Omental fat pad (tissue), 4 donors: ENCODE measurements around the gene LSM10. TPM values are rescaled to one million over a fixed set of nuclear protein-coding genes. Genes with fewer than 3 reads are reported as not detected.

Source experiments
- ATAC-seq: fragments of 150-250 bp; one replicate; pipeline ENCODE4 v1.9.1; 2016; ENCODE audit warnings: mild to moderate bottlenecking, moderate library complexity; ENCODE audit not compliant: low FRiP score
- DNase-seq: peaks from one replicate; pipeline ENCODE4 v3.0.0-alpha.2; 2019; ENCODE audit warnings: low spot score
- CTCF ChIP-seq, 3 donors: fragments of 450-650 bp; IDR thresholded peaks; one replicate each; pipeline ENCODE4 v1.5.1; 2016 to 2017; ENCODE audit warnings: antibody characterized with exemption in 3 of 3, mild to moderate bottlenecking in 3 of 3, moderate library complexity in 2 of 3
- total RNA-seq, 4 donors: library from RNA; depleted of rRNA; stranded (reverse); fragments of >200 nt; gene quantifications; one replicate each; pipeline ENCODE4 v1.1.0, GENCODE V29; 2016

Gene LSM10
- total RNA-seq, result 10 to 100 TPM; 28.7 to 57.8 (median 38.3) TPM

DNA sequence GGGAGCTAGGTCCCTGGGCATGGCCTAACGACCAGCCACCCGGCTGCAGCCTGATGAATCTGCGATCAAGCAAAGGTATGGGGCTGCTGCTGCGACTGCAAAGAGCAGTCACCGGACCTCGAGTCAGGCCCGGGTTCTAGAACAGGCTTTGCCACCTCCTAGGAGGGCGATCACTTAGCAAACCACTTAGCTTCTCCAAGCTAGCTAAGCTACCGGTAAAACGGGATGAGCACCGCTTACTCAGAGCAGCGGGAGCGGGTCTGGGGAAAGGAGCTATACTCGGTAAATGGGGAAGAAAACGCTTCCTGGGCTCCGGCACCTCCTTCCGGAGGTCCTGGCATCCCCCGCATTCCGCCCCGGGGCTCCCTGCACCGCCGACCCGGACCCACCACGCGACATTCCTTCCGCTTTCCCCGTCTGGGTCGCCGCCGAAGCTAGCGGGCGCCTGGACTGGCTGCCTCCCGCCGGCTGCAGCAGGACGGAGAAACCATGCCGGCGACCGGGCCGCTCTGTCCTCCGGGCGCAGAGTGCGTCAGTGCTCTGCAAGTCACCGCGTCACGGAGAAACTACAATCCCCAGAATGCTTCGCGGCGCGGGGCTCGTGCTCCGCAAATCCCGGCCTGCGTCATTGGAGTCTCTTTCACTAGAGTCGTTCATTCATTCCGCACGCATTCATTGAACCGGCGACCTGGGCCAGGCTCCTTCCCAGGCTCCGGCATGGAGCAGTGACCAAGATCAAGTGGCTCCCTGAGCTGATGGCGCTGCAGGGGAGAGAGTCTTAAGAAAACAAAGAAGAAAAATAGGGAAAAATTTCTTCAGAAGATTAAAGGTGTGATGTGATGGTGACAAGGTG, at the start of gene LSM10:
Gene LSM10, minus strand, starts transcription at position 531 of the 853 bp plus-strand sequence. CDS start 3,779 bp downstream, outside the sequence.
- TF ChIP-seq CTCF (IDR thresholded peaks at IDR 0.05), result no peak
- peak; percentile 94 for ATAC-seq

DNA sequence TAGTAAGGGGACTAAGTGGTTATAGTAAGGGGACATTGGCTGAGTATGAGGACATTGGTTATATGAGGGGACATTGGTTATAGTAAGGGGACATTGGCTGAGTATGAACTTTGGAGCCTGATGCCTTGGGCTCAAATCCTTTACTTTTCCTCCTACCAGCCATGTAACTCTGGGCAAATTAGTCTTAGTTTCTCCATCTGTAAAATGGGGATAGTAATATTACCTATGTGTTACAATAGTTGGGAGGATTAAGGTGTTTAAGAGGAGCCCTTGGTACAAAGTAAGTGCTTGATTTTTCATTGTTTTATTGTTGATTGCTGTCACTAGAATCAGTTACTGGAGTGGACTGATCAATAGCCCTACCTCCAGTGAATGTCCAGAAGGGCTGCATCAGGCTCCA, 49.7 kb upstream of the LSM10 start:
- TF ChIP-seq CTCF (IDR thresholded peaks at IDR 0.05), result no peak
- DNase-seq, result no peak
- no peak for ATAC-seq

More for the DNA sequence above, at the start of gene LSM10:
- DNase-seq, result peak; percentile 83

GRCh38 chr1:36446746-36447145, 49.0 kb upstream of the LSM10 start:
- no peak for TF ChIP-seq CTCF (IDR thresholded peaks at IDR 0.05)
- no peak for ATAC-seq
- DNase-seq, result no peak

GRCh38 chr1:36446271-36446670, 48.6 kb upstream of the LSM10 start:
- DNase-seq (no peak), ATAC-seq (no peak)
- TF ChIP-seq CTCF (IDR thresholded peaks at IDR 0.05), result no peak

DNA sequence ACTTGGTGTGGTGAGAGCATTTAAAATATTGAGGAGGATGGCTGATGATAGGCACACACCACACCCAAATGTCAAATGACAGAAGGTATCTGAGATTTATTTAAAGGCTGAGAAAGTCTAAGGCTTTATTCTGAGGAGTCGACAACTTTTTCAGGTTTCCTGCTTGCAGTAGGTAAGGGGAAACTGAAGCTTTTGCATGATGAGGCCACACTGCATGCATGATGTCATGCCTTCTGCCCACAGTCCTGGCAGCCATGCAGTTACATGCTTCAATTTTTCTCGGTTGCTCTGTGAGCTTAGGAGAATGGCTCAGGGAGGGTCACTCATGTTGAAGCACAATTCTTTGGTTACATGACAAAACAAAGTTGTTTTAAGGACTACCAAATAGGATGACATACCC, 45.6 kb upstream of the LSM10 start:
- no peak for DNase-seq
- no peak for TF ChIP-seq CTCF (IDR thresholded peaks at IDR 0.05)
- ATAC-seq, result no peak

- no peak for TF ChIP-seq CTCF (IDR thresholded peaks at IDR 0.05)
- ATAC-seq, result no peak
- no peak for DNase-seq
These were observed 44.6 kb upstream of the LSM10 start for GRCh38 chr1:36442337-36442736.

DNA sequence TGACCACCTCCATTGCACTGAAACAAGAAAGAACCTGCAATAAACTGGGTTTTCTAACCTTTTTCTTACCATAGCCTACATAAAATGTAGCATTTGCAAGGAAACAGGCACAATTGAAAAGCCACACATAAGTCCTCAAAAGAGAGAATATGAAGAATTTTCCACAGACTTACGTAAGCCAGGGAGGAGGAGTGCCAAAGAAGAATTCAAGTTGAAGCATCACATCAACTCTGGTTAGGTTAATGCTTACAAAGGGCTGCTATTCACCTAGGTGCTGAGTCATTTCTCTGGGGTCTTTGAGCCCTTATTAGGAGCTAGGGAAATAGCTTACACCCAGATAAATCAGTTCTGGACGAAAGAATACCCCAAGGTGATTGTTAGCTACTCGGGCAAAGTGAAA, 42.9 kb upstream of the LSM10 start:
- no peak for ATAC-seq

More for the DNA sequence above, 42.9 kb upstream of the LSM10 start:
- no peak for TF ChIP-seq CTCF (IDR thresholded peaks at IDR 0.05)
- no peak for DNase-seq
